Measurements from ENCODE around the gene ENKUR.
"Not testable (repeated sequence)": the region's sequence is repeated elsewhere in the genome, so short reads cannot be mapped to it uniquely, and the experiment has no call there.

DNA sequence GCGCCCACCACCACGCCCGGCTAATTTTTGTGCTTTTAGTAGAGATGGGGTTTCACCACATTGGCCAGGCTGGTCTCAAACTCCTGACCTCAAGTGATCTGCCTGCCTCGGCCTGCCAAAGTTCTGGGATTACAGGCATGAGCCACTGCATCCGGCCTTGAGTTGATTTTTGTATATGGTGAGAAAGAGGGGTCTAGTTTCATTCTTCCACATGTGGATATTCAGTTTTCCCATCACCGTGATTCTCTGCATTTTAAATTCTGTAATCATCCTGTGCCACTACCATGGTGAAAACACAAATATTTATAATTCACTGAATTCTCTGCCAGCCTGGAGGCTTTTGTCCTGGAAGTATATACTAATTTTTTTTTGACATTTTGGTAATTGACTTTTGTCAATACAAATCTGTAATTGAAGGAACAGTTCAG, 58.3 kb downstream of the ENKUR start:
- not testable (repeated sequence) for TF ChIP-seq POLR2A, CTCF (IDR thresholded peaks at IDR 0.05)

Measured in Peyer's patch (tissue), 4 donors.